Left lung (tissue), 10 donors: Measurements from ENCODE around the gene LGALS12. TPM values are rescaled to one million over a fixed set of nuclear protein-coding genes. Genes with fewer than 3 reads are reported as not detected.
A peak's percentile ranks its signal among the peaks of the same experiment; 100 is the strongest.

Experiments used
- ATAC-seq: fragments of 200-7000 bp; cut with Tn5 transposase; one replicate; pipeline ENCODE4 v1.9.1; 2020; ENCODE audit warnings: moderate library complexity
- DNase-seq, 4 donors: peaks; one replicate each; pipeline ENCODE4 v3.0.0-alpha.2; 2013 to 2020
- H3K27ac ChIP-seq, 2 donors: fragments of 200-600 bp; sonication (generic) in 1 of 2; one replicate each; pipeline versions ENCODE4 v1.5.0 to v1.8.0; 2020 to 2021
- H3K27me3 ChIP-seq, 2 donors: fragments of 200-600 bp; sonication (generic) in 1 of 2; one replicate each; pipeline versions ENCODE4 v1.5.0 to v1.8.0; 2020 to 2021
- H3K36me3 ChIP-seq, 2 donors: fragments of 200-600 bp; sonication (generic) in 1 of 2; one replicate each; pipeline versions ENCODE4 v1.5.0 to v1.8.0; 2020 to 2021
- H3K4me1 ChIP-seq, 2 donors: fragments of 200-600 bp; one replicate each; pipeline ENCODE4 v1.8.0; 2021
- H3K4me3 ChIP-seq, 2 donors: fragments of 200-600 bp; sonication (generic) in 1 of 2; one replicate each; pipeline versions ENCODE4 v1.5.0 to v1.8.0; 2020 to 2021; ENCODE audit warnings: mild to moderate bottlenecking in 1 of 2
- H3K9me3 ChIP-seq, 2 donors: fragments of 200-600 bp; sonication (generic) in 1 of 2; one replicate each; pipeline versions ENCODE4 v1.5.0 to v1.8.0; 2020 to 2021
- CTCF ChIP-seq, 2 donors: fragments of 200-600 bp; sonication (generic) in 1 of 2; IDR thresholded peaks; one replicate each; pipeline versions ENCODE4 v1.5.0 to v1.8.0; 2021; ENCODE audit warnings: antibody characterized with exemption in 2 of 2
- intact Hi-C, 2 donors: fragments of 100-400 bp; cut with DNase I; formaldehyde crosslinking; loops; one replicate each; pipeline versions ENCODE4 v1.11.2 to v1.14.2; 2022
- polyA plus RNA-seq, 6 donors: library from polyadenylated mRNA; unstranded; fragments of 120-200 nt; gene quantifications; one replicate each; pipeline ENCODE4 v1.2.1, GENCODE V29; 2013; ENCODE audit not compliant: insufficient read length in 6 of 6
- total RNA-seq, 2 donors: library from RNA; stranded (reverse); fragmentation: NEBNext Ultra II Directional; extraction: Animal tissue kit (Norgen Biotek cat#: 25700); gene quantifications; one replicate each; pipeline ENCODE4 v1.2.1, GENCODE V29; 2021
- donor health status: DM: no; HTN: yes; CAD: no.
- donor health status: DM: no; HTN: no; CAD: no.

Gene LGALS12
- total and polyA plus RNA-seq, 8 donors = 0.15 to 0.86 (median 0.27) TPM

DNA sequence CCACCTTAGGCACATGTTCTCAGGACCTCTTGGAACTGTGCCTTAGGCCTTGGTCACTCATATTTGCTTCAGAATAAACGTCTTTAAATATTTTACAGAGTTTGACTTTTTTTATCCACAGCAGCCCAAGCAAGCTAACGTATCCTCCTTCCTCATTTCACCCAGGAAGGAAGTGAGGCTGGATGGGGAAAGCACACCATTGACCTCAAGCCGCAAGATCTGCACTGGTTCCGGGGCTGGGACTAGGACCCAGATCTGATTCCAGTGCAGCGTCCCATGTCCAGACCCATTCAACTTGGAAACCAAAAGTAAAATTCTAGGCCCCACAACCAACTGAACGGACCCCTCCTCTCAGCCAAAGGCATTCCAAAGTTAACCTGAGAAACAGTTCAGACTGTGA, 2.4 kb upstream of the LGALS12 start:
- Histone ChIP-seq H3K27me3 (no peaks in the 10 kb centered on the region), H3K4me1 (peaks cover 0 to 64% of the 10 kb centered on the region in 2 donors), H3K36me3 (no peaks in the 10 kb centered on the region), H3K4me3 (no peak overlapping the region), H3K9me3 (peaks cover 0 to 25% of the 10 kb centered on the region in 2 donors), H3K27ac (peak overlapping the region in 1 of 2 donors; percentile 86)
- DNase-seq (peak in 1 of 4 donors; percentile 57), ATAC-seq (peak; percentile 44)
- no peak for TF ChIP-seq CTCF (IDR thresholded peaks at IDR 0.05)
- intact Hi-C loops = no loop called here

GRCh38 chr11:63504054-63504453, 1.8 kb upstream of the LGALS12 start:
- TF ChIP-seq CTCF (IDR thresholded peaks at IDR 0.05) = no peak
- ATAC-seq = no peak
- Histone ChIP-seq H3K4me1 (peaks cover 0 to 64% of the 10 kb centered on the region in 2 donors), H3K9me3 (peaks cover 0 to 21% of the 10 kb centered on the region in 2 donors), H3K27ac (peak overlapping the region in 1 of 2 donors; percentile 86), H3K4me3 (no peak overlapping the region), H3K27me3 (no peaks in the 10 kb centered on the region), H3K36me3 (no peaks in the 10 kb centered on the region)
- DNase-seq = no peak
- intact Hi-C loops = no loop called here

DNA sequence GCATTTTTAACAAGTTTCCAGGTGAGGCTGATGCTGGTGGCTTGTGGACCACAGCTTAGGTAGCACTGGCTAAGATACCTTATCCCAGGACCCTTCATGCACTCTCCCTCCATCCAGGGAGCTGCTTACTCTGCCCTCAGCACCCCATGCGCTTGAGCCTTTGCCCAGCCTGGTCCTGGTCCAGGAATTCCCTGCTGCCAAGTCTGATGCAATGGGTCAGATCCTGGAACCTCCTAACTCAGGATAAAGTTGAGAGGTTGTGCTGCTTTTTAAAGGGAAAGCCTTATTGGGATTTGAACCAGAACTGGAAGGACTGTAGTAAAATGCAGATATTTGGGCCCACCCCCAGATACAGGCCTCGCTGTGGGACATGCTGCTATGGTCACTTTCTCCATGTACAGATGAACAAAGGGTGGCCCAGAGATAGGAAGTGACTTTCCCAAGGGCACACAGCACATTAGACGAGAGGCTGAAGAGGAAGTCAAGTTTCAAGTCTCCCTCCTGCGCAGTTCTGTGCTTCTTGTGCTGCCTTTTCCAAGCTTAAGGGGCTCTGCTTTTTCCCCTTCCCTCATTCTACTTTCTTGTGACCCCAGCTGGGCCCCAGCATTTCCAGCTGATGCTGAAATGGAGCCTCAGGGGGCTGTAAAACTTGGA, 824 bp upstream of the LGALS12 start:
- H3K4me1 ChIP-seq = peaks cover 0 to 64% of the 10 kb centered on the region in 2 donors
- ATAC-seq (no peak), DNase-seq (no peak)
- intact Hi-C loops = no loop called here
- TF ChIP-seq CTCF (IDR thresholded peaks at IDR 0.05) = no peak
- H3K36me3 ChIP-seq = no peaks in the 10 kb centered on the region
- peak overlapping the region in 1 of 2 donors; percentile 86 for H3K27ac ChIP-seq
- peaks cover 0 to 11% of the 10 kb centered on the region in 2 donors for H3K9me3 ChIP-seq
- no peak overlapping the region for H3K4me3 ChIP-seq
- H3K27me3 ChIP-seq = no peaks in the 10 kb centered on the region

DNA sequence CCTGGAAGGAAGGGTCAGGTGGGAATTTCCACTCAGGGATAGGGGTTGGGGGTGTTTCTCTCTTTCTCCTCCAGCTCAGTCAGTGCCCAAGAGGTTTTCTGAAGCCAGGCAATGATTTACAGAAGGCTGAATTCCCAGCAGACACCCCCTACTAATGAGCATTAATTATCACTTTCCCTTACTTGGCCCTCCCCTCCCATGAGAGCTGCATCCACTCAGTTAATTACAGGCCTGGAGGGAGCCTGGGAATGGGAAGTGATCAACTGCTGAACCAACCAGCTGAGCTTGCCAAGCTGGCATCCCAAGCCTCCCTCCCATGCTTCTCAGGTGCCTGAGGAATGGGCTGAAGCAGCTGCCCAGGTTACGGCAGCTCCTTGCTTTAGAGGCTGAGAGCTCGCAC, 992 bp downstream of the LGALS12 start:
- no peak for TF ChIP-seq CTCF (IDR thresholded peaks at IDR 0.05)
- DNase-seq (no peak), ATAC-seq (no peak)
- Histone ChIP-seq H3K27ac (peak overlapping the region in 1 of 2 donors; percentile 86), H3K4me1 (peaks cover 0 to 63% of the 10 kb centered on the region in 2 donors), H3K27me3 (no peaks in the 10 kb centered on the region), H3K4me3 (no peak overlapping the region), H3K9me3 (no peaks in the 10 kb centered on the region), H3K36me3 (peaks cover 0 to 3% of the 10 kb centered on the region in 2 donors)
- intact Hi-C loops = no loop called here

DNA sequence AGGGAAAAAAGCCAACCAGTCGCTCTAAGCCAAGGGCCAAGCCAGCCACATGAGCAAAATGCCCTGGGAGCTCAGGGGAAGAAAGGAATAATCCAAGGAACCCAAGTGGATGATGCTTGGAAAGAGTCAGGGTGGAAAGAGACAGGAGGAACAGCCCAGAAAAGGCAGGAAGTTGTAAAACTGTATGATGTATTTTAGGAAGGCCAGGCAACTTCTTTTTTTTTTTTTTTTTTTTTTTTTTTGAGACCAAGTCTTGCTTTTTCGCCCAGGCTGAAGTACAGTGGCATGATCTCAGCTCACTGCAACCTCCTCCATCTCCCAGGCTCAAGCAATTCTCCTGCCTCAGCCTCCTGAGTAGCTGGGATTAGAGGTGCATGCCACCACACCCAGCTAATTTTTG, 1.6 kb downstream of the LGALS12 start:
- no peak for DNase-seq

More for the DNA sequence above, 1.6 kb downstream of the LGALS12 start:
- no peaks in the 10 kb centered on the region for H3K27me3 ChIP-seq
- peak overlapping the region in 1 of 2 donors; percentile 86 for H3K27ac ChIP-seq
- H3K9me3 ChIP-seq = no peaks in the 10 kb centered on the region
- intact Hi-C loops = no loop called here
- peaks cover 0 to 3% of the 10 kb centered on the region in 2 donors for H3K36me3 ChIP-seq
- no peak overlapping the region for H3K4me3 ChIP-seq
- no peak for ATAC-seq
- peaks cover 0 to 57% of the 10 kb centered on the region in 2 donors for H3K4me1 ChIP-seq
- no peak for TF ChIP-seq CTCF (IDR thresholded peaks at IDR 0.05)
